ENCODE results near the gene PLA2G7.

PLA2G7 gene

GRCh38 chr6:46706464-46706863 lies 28.7 kb downstream of the PLA2G7 start:
- Histone ChIP-seq H3K9me3 (ENCODE audit: insufficient read depth, low read length, severe bottlenecking) (no peaks in the 10 kb centered on the region), H3K79me2 (ENCODE audit: insufficient read depth, low read length) (no peaks in the 10 kb centered on the region), H3K4me1 (ENCODE audit: insufficient read depth, low read length) (no peaks in the 10 kb centered on the region), H3K27me3 (ENCODE audit: insufficient read depth, low read length, poor library complexity) (no peaks in the 10 kb centered on the region), H2AFZ (ENCODE audit: low read depth, low read length) (no peak overlapping the region), H3K4me3 (ENCODE audit: low read depth in 1 of 2, low read length in 2 of 2) (no peak overlapping the region), H3K4me2 (ENCODE audit: insufficient read depth, low read length) (no peak overlapping the region), H3K9ac (ENCODE audit: low read depth, low read length) (no peak overlapping the region), H3K36me3 (ENCODE audit: insufficient read depth, low read length) (no peaks in the 10 kb centered on the region), H3K27ac (ENCODE audit: low read length) (no peak overlapping the region), H4K20me1 (ENCODE audit: insufficient read depth, low read length) (no peaks in the 10 kb centered on the region)
- no peak for TF ChIP-seq EZH2 (IDR thresholded peaks at IDR 0.05; ENCODE audit: borderline replicate concordance, low read depth, low read length, severe bottlenecking)
- TF ChIP-seq, protein P1, sequence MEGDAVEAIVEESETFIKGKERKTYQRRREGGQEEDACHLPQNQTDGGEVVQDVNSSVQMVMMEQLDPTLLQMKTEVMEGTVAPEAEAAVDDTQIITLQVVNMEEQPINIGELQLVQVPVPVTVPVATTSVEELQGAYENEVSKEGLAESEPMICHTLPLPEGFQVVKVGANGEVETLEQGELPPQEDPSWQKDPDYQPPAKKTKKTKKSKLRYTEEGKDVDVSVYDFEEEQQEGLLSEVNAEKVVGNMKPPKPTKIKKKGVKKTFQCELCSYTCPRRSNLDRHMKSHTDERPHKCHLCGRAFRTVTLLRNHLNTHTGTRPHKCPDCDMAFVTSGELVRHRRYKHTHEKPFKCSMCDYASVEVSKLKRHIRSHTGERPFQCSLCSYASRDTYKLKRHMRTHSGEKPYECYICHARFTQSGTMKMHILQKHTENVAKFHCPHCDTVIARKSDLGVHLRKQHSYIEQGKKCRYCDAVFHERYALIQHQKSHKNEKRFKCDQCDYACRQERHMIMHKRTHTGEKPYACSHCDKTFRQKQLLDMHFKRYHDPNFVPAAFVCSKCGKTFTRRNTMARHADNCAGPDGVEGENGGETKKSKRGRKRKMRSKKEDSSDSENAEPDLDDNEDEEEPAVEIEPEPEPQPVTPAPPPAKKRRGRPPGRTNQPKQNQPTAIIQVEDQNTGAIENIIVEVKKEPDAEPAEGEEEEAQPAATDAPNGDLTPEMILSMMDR (IDR thresholded peaks at IDR 0.05; ENCODE audit: borderline replicate concordance, extremely low read depth, low read length, poor library complexity, severe bottlenecking), result no peak
- no peak for ATAC-seq (ENCODE audit: insufficient read depth, low read depth)
- no peak for DNase-seq

GRCh38 chr6:46704562-46704961 lies 30.6 kb downstream of the PLA2G7 start:
- Histone ChIP-seq H3K79me2 (ENCODE audit: insufficient read depth, low read length) (no peaks in the 10 kb centered on the region), H3K4me1 (ENCODE audit: insufficient read depth, low read length) (no peaks in the 10 kb centered on the region), H3K4me3 (ENCODE audit: low read depth in 1 of 2, low read length in 2 of 2) (no peak overlapping the region), H2AFZ (ENCODE audit: low read depth, low read length) (no peak overlapping the region), H3K27me3 (ENCODE audit: insufficient read depth, low read length, poor library complexity) (no peaks in the 10 kb centered on the region), H4K20me1 (ENCODE audit: insufficient read depth, low read length) (no peaks in the 10 kb centered on the region), H3K4me2 (ENCODE audit: insufficient read depth, low read length) (no peak overlapping the region), H3K36me3 (ENCODE audit: insufficient read depth, low read length) (no peaks in the 10 kb centered on the region), H3K27ac (ENCODE audit: low read length) (no peak overlapping the region), H3K9ac (ENCODE audit: low read depth, low read length) (no peak overlapping the region), H3K9me3 (ENCODE audit: insufficient read depth, low read length, severe bottlenecking) (no peaks in the 10 kb centered on the region)
- DNase-seq, result no peak
- TF ChIP-seq, protein P1 (IDR thresholded peaks at IDR 0.05; ENCODE audit: borderline replicate concordance, extremely low read depth, low read length, poor library complexity, severe bottlenecking), result peak; percentile 14
- no peak for TF ChIP-seq EZH2 (IDR thresholded peaks at IDR 0.05; ENCODE audit: borderline replicate concordance, low read depth, low read length, severe bottlenecking)
- ATAC-seq (ENCODE audit: insufficient read depth, low read depth), result no peak

- TF ChIP-seq, protein P1 (IDR thresholded peaks at IDR 0.05; ENCODE audit: borderline replicate concordance, extremely low read depth, low read length, poor library complexity, severe bottlenecking), result no peak
- no peak for TF ChIP-seq EZH2 (IDR thresholded peaks at IDR 0.05; ENCODE audit: borderline replicate concordance, low read depth, low read length, severe bottlenecking)
- DNase-seq, result no peak
- no peaks in the 10 kb centered on the region for H3K9me3 ChIP-seq (ENCODE audit: insufficient read depth, low read length, severe bottlenecking)
Measured at GRCh38 chr6:46699970-46700369, 35.2 kb downstream of the PLA2G7 start.

More at GRCh38 chr6:46699970-46700369, 35.2 kb downstream of the PLA2G7 start:
- no peaks in the 10 kb centered on the region for H3K36me3 ChIP-seq (ENCODE audit: insufficient read depth, low read length)
- no peak overlapping the region for H3K27ac ChIP-seq (ENCODE audit: low read length)
- no peaks in the 10 kb centered on the region for H4K20me1 ChIP-seq (ENCODE audit: insufficient read depth, low read length)
- no peaks in the 10 kb centered on the region for H3K27me3 ChIP-seq (ENCODE audit: insufficient read depth, low read length, poor library complexity)
- H3K4me2 ChIP-seq (ENCODE audit: insufficient read depth, low read length), result no peak overlapping the region
- H3K4me1 ChIP-seq (ENCODE audit: insufficient read depth, low read length), result no peaks in the 10 kb centered on the region
- H3K79me2 ChIP-seq (ENCODE audit: insufficient read depth, low read length), result no peaks in the 10 kb centered on the region
- no peak for ATAC-seq (ENCODE audit: insufficient read depth, low read depth)
- no peak overlapping the region for H2AFZ ChIP-seq (ENCODE audit: low read depth, low read length)
- H3K4me3 ChIP-seq (ENCODE audit: low read depth in 1 of 2, low read length in 2 of 2), result no peak overlapping the region
- H3K9ac ChIP-seq (ENCODE audit: low read depth, low read length), result no peak overlapping the region
